NT2/D1 (cell line): ENCODE results near the gene TEAD1.
A peak's percentile ranks its signal among the peaks of the same experiment; 100 is the strongest.

Source experiments
- DNase-seq: peaks from one replicate; pipeline ENCODE4 v3.0.0-alpha.2; 2011; ENCODE audit warnings: low read depth, low spot score
- H3K27me3 ChIP-seq: 2 replicates; pipeline ENCODE4 v1.6.0; 2011; ENCODE audit warnings: mild to moderate bottlenecking; ENCODE audit not compliant: insufficient read length, insufficient read depth
- H3K36me3 ChIP-seq: 2 replicates; pipeline ENCODE4 v1.6.1; 2011; ENCODE audit warnings: mild to moderate bottlenecking, low read length, mixed read lengths; ENCODE audit not compliant: insufficient read depth, insufficient read length
- H3K4me1 ChIP-seq: 2 replicates; pipeline ENCODE4 v1.5.1; 2011; ENCODE audit not compliant: insufficient read depth, insufficient read length
- H3K4me3 ChIP-seq: 2 replicates; pipeline ENCODE4 v1.5.1; 2011; ENCODE audit warnings: low read depth; ENCODE audit not compliant: insufficient read length
- H3K9ac ChIP-seq: 2 replicates; pipeline ENCODE4 v1.6.0; 2011; ENCODE audit warnings: low read depth; ENCODE audit not compliant: insufficient read length
- H3K9me3 ChIP-seq: 2 replicates; pipeline ENCODE4 v1.5.1; 2011; ENCODE audit warnings: mild to moderate bottlenecking, low read length; ENCODE audit not compliant: insufficient read depth
- SUZ12 ChIP-seq: IDR thresholded peaks from 2 replicates; pipeline ENCODE4 v1.6.1; 2011; ENCODE audit not compliant: insufficient read length, insufficient read depth; ENCODE audit errors: extremely low read depth
- YY1 ChIP-seq: IDR thresholded peaks from 2 replicates; pipeline ENCODE4 v1.6.1; 2011; ENCODE audit not compliant: insufficient read length, insufficient read depth
- ZNF274 ChIP-seq: IDR thresholded peaks from 2 replicates; pipeline ENCODE4 v1.6.1; 2011; ENCODE audit warnings: mild to moderate bottlenecking, low read depth, low read length

The TEAD1 gene

GRCh38 chr11:12723421-12724300 lies 49.4 kb downstream of the TEAD1 start:
- H3K36me3 ChIP-seq = peaks cover 10% of the 10 kb centered on the region
- no peak for DNase-seq
- no peaks in the 10 kb centered on the region for H3K9me3 ChIP-seq
- no peaks in the 10 kb centered on the region for H3K27me3 ChIP-seq
- H3K4me1 ChIP-seq = no peaks in the 10 kb centered on the region
- TF ChIP-seq ZNF274 = no peak
- no peak for TF ChIP-seq SUZ12
- H3K9ac ChIP-seq = no peak overlapping the region
- no peak overlapping the region for H3K4me3 ChIP-seq

- Histone ChIP-seq H3K4me3 (no peak overlapping the region), H3K9ac (no peak overlapping the region), H3K9me3 (no peaks in the 10 kb centered on the region), H3K36me3 (peaks cover 10% of the 10 kb centered on the region), H3K4me1 (no peaks in the 10 kb centered on the region), H3K27me3 (no peaks in the 10 kb centered on the region)
- TF ChIP-seq ZNF274 = no peak
- TF ChIP-seq YY1 = no peak
- TF ChIP-seq SUZ12 = no peak
- DNase-seq = peak; percentile 35
Observed at GRCh38 chr11:12724301-12725054, 50.3 kb downstream of the TEAD1 start.

- H3K27me3 ChIP-seq = no peaks in the 10 kb centered on the region
- peaks cover 10% of the 10 kb centered on the region for H3K36me3 ChIP-seq
- no peak for DNase-seq
- no peaks in the 10 kb centered on the region for H3K4me1 ChIP-seq
- TF ChIP-seq SUZ12 (no peak), ZNF274 (no peak), YY1 (no peak)
- H3K9me3 ChIP-seq = no peaks in the 10 kb centered on the region
- H3K9ac ChIP-seq = no peak overlapping the region
- no peak overlapping the region for H3K4me3 ChIP-seq
Observed at GRCh38 chr11:12725055-12725862, 51.0 kb downstream of the TEAD1 start.

- TF ChIP-seq SUZ12 = no peak
- no peak for TF ChIP-seq YY1
- TF ChIP-seq ZNF274 = no peak
- no peak overlapping the region for H3K9ac ChIP-seq
- H3K4me3 ChIP-seq = no peak overlapping the region
- H3K36me3 ChIP-seq = peaks cover 7% of the 10 kb centered on the region
- no peaks in the 10 kb centered on the region for H3K4me1 ChIP-seq
- DNase-seq = no peak
- no peaks in the 10 kb centered on the region for H3K27me3 ChIP-seq
- H3K9me3 ChIP-seq = no peaks in the 10 kb centered on the region
Observed at GRCh38 chr11:12725863-12726682, 51.9 kb downstream of the TEAD1 start.

GRCh38 chr11:12727563-12728211 lies 53.5 kb downstream of the TEAD1 start:
- H3K27me3 ChIP-seq = no peaks in the 10 kb centered on the region
- H3K36me3 ChIP-seq = no peaks in the 10 kb centered on the region
- no peaks in the 10 kb centered on the region for H3K4me1 ChIP-seq
- TF ChIP-seq ZNF274 = no peak
- TF ChIP-seq YY1 = no peak
- no peak for TF ChIP-seq SUZ12
- no peak for DNase-seq
- no peaks in the 10 kb centered on the region for H3K9me3 ChIP-seq
- H3K9ac ChIP-seq = no peak overlapping the region
- H3K4me3 ChIP-seq = no peak overlapping the region

- Histone ChIP-seq H3K9ac (no peak overlapping the region), H3K9me3 (no peaks in the 10 kb centered on the region), H3K36me3 (no peaks in the 10 kb centered on the region), H3K27me3 (no peaks in the 10 kb centered on the region), H3K4me3 (no peak overlapping the region), H3K4me1 (no peaks in the 10 kb centered on the region)
- no peak for DNase-seq
- TF ChIP-seq SUZ12 (no peak), YY1 (no peak), ZNF274 (no peak)
Observed at GRCh38 chr11:12728417-12728816, 54.2 kb downstream of the TEAD1 start.
